ENCODE measurements around the gene MSTO1. TPM values are rescaled to one million over a fixed set of nuclear protein-coding genes. Genes with fewer than 3 reads are reported as not detected.
A peak's percentile ranks its signal among the peaks of the same experiment; 100 is the strongest.
"Not testable (repeated sequence)": the region's sequence is repeated elsewhere in the genome, so short reads cannot be mapped to it uniquely, and the experiment has no call there.

Gene MSTO1
- total RNA-seq, 1 donor from 2014 or later: 41.5 TPM

- H3K27me3 ChIP-seq (ENCODE audit: insufficient read depth, low read length); H3K4me3 Mint-ChIP-seq (ENCODE audit: unreplicated experiment); DNase-seq (ENCODE audit: low read depth); H3K9ac ChIP-seq (ENCODE audit: low read length); H2AFZ ChIP-seq (ENCODE audit: low read depth, low read length); H3K27me3 Mint-ChIP-seq (ENCODE audit: low read depth, unreplicated experiment); H3K27ac ChIP-seq (ENCODE audit: low read depth, low read length); H3K27ac Mint-ChIP-seq (ENCODE audit: unreplicated experiment); H3K36me3 ChIP-seq (ENCODE audit: insufficient read depth, low read length); H3K4me1 Mint-ChIP-seq (ENCODE audit: low read depth, unreplicated experiment); H3K4me3 ChIP-seq (ENCODE audit: insufficient read depth, low read depth, low read length); H3K4me1 ChIP-seq (ENCODE audit: insufficient read depth, low read length); H3K9me3 Mint-ChIP-seq (ENCODE audit: unreplicated experiment); H3K9me3 ChIP-seq (ENCODE audit: insufficient read depth, low read depth, low read length); FAIRE-seq; H3K4me2 ChIP-seq (ENCODE audit: low read length); H3K36me3 Mint-ChIP-seq (ENCODE audit: low read depth, unreplicated experiment); H3K79me2 ChIP-seq (ENCODE audit: insufficient read depth, low read length); H4K20me1 ChIP-seq (ENCODE audit: insufficient read depth, low read length): not testable (repeated sequence)
Observed at GRCh38 chr1:155583846-155584245, 26.2 kb upstream of the MSTO1 start.

GRCh38 chr1:155589282-155589681, 20.7 kb upstream of the MSTO1 start:
- H3K4me2 ChIP-seq (ENCODE audit: low read length); H3K27me3 ChIP-seq (ENCODE audit: insufficient read depth, low read length); DNase-seq (ENCODE audit: low read depth); H3K4me3 Mint-ChIP-seq (ENCODE audit: unreplicated experiment); H3K9me3 Mint-ChIP-seq (ENCODE audit: unreplicated experiment); H3K79me2 ChIP-seq (ENCODE audit: insufficient read depth, low read length); H2AFZ ChIP-seq (ENCODE audit: low read depth, low read length); H3K4me1 Mint-ChIP-seq (ENCODE audit: low read depth, unreplicated experiment); H3K4me1 ChIP-seq (ENCODE audit: insufficient read depth, low read length); H4K20me1 ChIP-seq (ENCODE audit: insufficient read depth, low read length); H3K27me3 Mint-ChIP-seq (ENCODE audit: low read depth, unreplicated experiment); H3K4me3 ChIP-seq (ENCODE audit: insufficient read depth, low read depth, low read length); H3K36me3 ChIP-seq (ENCODE audit: insufficient read depth, low read length); FAIRE-seq; H3K9me3 ChIP-seq (ENCODE audit: insufficient read depth, low read depth, low read length); H3K27ac ChIP-seq (ENCODE audit: low read depth, low read length); H3K9ac ChIP-seq (ENCODE audit: low read length); H3K27ac Mint-ChIP-seq (ENCODE audit: unreplicated experiment); H3K36me3 Mint-ChIP-seq (ENCODE audit: low read depth, unreplicated experiment): not testable (repeated sequence)

GRCh38 chr1:155590516-155591247, 19.3 kb upstream of the MSTO1 start:
- H3K4me3 ChIP-seq (ENCODE audit: insufficient read depth, low read depth, low read length); H3K9me3 ChIP-seq (ENCODE audit: insufficient read depth, low read depth, low read length); FAIRE-seq; H3K4me1 ChIP-seq (ENCODE audit: insufficient read depth, low read length); H3K27ac Mint-ChIP-seq (ENCODE audit: unreplicated experiment); H3K27me3 ChIP-seq (ENCODE audit: insufficient read depth, low read length); H3K4me2 ChIP-seq (ENCODE audit: low read length); DNase-seq (ENCODE audit: low read depth); H3K4me3 Mint-ChIP-seq (ENCODE audit: unreplicated experiment); H3K9ac ChIP-seq (ENCODE audit: low read length); H3K27me3 Mint-ChIP-seq (ENCODE audit: low read depth, unreplicated experiment); H3K27ac ChIP-seq (ENCODE audit: low read depth, low read length); H3K36me3 ChIP-seq (ENCODE audit: insufficient read depth, low read length); H4K20me1 ChIP-seq (ENCODE audit: insufficient read depth, low read length); H2AFZ ChIP-seq (ENCODE audit: low read depth, low read length); H3K36me3 Mint-ChIP-seq (ENCODE audit: low read depth, unreplicated experiment); H3K4me1 Mint-ChIP-seq (ENCODE audit: low read depth, unreplicated experiment); H3K9me3 Mint-ChIP-seq (ENCODE audit: unreplicated experiment); H3K79me2 ChIP-seq (ENCODE audit: insufficient read depth, low read length): not testable (repeated sequence)

GRCh38 chr1:155591770-155592169, 18.2 kb upstream of the MSTO1 start:
- no peak overlapping the region for H3K9ac ChIP-seq (ENCODE audit: low read length)
- H3K36me3 Mint-ChIP-seq (ENCODE audit: low read depth, unreplicated experiment): no peaks in the 10 kb centered on the region
- no peaks in the 10 kb centered on the region for H3K9me3 ChIP-seq (ENCODE audit: insufficient read depth, low read depth, low read length)
- no peak overlapping the region for H3K4me2 ChIP-seq (ENCODE audit: low read length)
- no peaks in the 10 kb centered on the region for H3K27me3 ChIP-seq (ENCODE audit: insufficient read depth, low read length)
- no peak overlapping the region for H2AFZ ChIP-seq (ENCODE audit: low read depth, low read length)
- no peak overlapping the region for H3K4me3 ChIP-seq (ENCODE audit: insufficient read depth, low read depth, low read length)
- H3K4me3 Mint-ChIP-seq (ENCODE audit: unreplicated experiment): no peak overlapping the region
- H4K20me1 ChIP-seq (ENCODE audit: insufficient read depth, low read length): no peaks in the 10 kb centered on the region
- H3K4me1 Mint-ChIP-seq (ENCODE audit: low read depth, unreplicated experiment): no peaks in the 10 kb centered on the region
- FAIRE-seq: no peak
- H3K4me1 ChIP-seq (ENCODE audit: insufficient read depth, low read length): no peaks in the 10 kb centered on the region
- no peak overlapping the region for H3K27ac ChIP-seq (ENCODE audit: low read depth, low read length)
- H3K36me3 ChIP-seq (ENCODE audit: insufficient read depth, low read length): no peaks in the 10 kb centered on the region
- no peaks in the 10 kb centered on the region for H3K9me3 Mint-ChIP-seq (ENCODE audit: unreplicated experiment)
- no peaks in the 10 kb centered on the region for H3K79me2 ChIP-seq (ENCODE audit: insufficient read depth, low read length)
- H3K27ac Mint-ChIP-seq (ENCODE audit: unreplicated experiment): no peak overlapping the region
- peak; percentile 54 for TF ChIP-seq CTCF (IDR thresholded peaks at IDR 0.05; ENCODE audit: insufficient read depth, low read depth, low read length)
- TF ChIP-seq EZH2 (IDR thresholded peaks at IDR 0.05; ENCODE audit: insufficient read depth, low read length): no peak
- no peaks in the 10 kb centered on the region for H3K27me3 Mint-ChIP-seq (ENCODE audit: low read depth, unreplicated experiment)
- peak; percentile 36 for DNase-seq (ENCODE audit: low read depth)

GRCh38 chr1:155595877-155596474, 14.0 kb upstream of the MSTO1 start:
- H3K4me3 ChIP-seq (ENCODE audit: insufficient read depth, low read depth, low read length); H3K27me3 ChIP-seq (ENCODE audit: insufficient read depth, low read length); H3K4me2 ChIP-seq (ENCODE audit: low read length); H3K9me3 ChIP-seq (ENCODE audit: insufficient read depth, low read depth, low read length); H3K4me3 Mint-ChIP-seq (ENCODE audit: unreplicated experiment); H4K20me1 ChIP-seq (ENCODE audit: insufficient read depth, low read length); H3K27me3 Mint-ChIP-seq (ENCODE audit: low read depth, unreplicated experiment); H3K27ac Mint-ChIP-seq (ENCODE audit: unreplicated experiment); H3K4me1 ChIP-seq (ENCODE audit: insufficient read depth, low read length); DNase-seq (ENCODE audit: low read depth); H3K36me3 ChIP-seq (ENCODE audit: insufficient read depth, low read length); FAIRE-seq; H3K27ac ChIP-seq (ENCODE audit: low read depth, low read length); H3K9ac ChIP-seq (ENCODE audit: low read length); H3K4me1 Mint-ChIP-seq (ENCODE audit: low read depth, unreplicated experiment); H3K9me3 Mint-ChIP-seq (ENCODE audit: unreplicated experiment); H3K79me2 ChIP-seq (ENCODE audit: insufficient read depth, low read length); H3K36me3 Mint-ChIP-seq (ENCODE audit: low read depth, unreplicated experiment); H2AFZ ChIP-seq (ENCODE audit: low read depth, low read length): not testable (repeated sequence)
